Ramos (cell line): ENCODE measurements around the gene NAA38.

Experiments used
- in situ Hi-C: fragments of 300-500 bp; cut with MboI; formaldehyde crosslinking; loops from one replicate; pipeline ENCODE4 v1.14.3; 2022; ENCODE audit warnings: low sequenced_read_pairs; ENCODE audit not compliant: unreplicated experiment

Gene NAA38

GRCh38 chr17:7843536-7844291 is 13.6 kb downstream of the NAA38 start:
- in situ Hi-C loops: loop anchor here (25.0 kb wide), 1 partner anchor 606 kb away; the partner anchor contains the start of genes DVL2, GABARAP and PHF23

- in situ Hi-C loops: loop anchor here (25.0 kb wide), 1 partner anchor 606 kb away; the partner anchor contains the start of genes DVL2, GABARAP and PHF23
Measured at GRCh38 chr17:7843257-7843535, 14.2 kb downstream of the NAA38 start.

- in situ Hi-C loops: loop anchor here (25.0 kb wide), 1 partner anchor 605 kb away; the partner anchor contains the start of genes DVL2, GABARAP and PHF23
Measured at GRCh38 chr17:7842380-7843256, 14.7 kb downstream of the NAA38 start.

GRCh38 chr17:7841915-7842379 is 15.4 kb downstream of the NAA38 start:
- in situ Hi-C loops: loop anchor here (25.0 kb wide), 1 partner anchor 605 kb away; the partner anchor contains the start of genes DVL2, GABARAP and PHF23

- in situ Hi-C loops: loop anchor here (25.0 kb wide), 1 partner anchor 604 kb away; the partner anchor contains the start of genes DVL2, GABARAP and PHF23
Measured at GRCh38 chr17:7841396-7841914, 15.9 kb downstream of the NAA38 start.

- in situ Hi-C loops: loop anchor here (25.0 kb wide), 1 partner anchor 604 kb away; the partner anchor contains the start of genes DVL2, GABARAP and PHF23
Measured at GRCh38 chr17:7840875-7841274, 16.5 kb downstream of the NAA38 start.

GRCh38 chr17:7840441-7840840 is 16.9 kb downstream of the NAA38 start:
- in situ Hi-C loops: loop anchor here (25.0 kb wide), 1 partner anchor 603 kb away; the partner anchor contains the start of genes DVL2, GABARAP and PHF23

GRCh38 chr17:7839876-7840261 is 17.5 kb downstream of the NAA38 start:
- in situ Hi-C loops: loop anchor here (25.0 kb wide), 1 partner anchor 603 kb away; the partner anchor contains the start of genes DVL2, GABARAP and PHF23

GRCh38 chr17:7839190-7839875 is 18.0 kb downstream of the NAA38 start:
- in situ Hi-C loops: loop anchor here (25.0 kb wide), 1 partner anchor 602 kb away; the partner anchor contains the start of genes DVL2, GABARAP and PHF23

GRCh38 chr17:7838090-7839075 is 19.0 kb downstream of the NAA38 start:
- in situ Hi-C loops: loop anchor here (25.0 kb wide), 1 partner anchor 601 kb away; the partner anchor contains the start of genes DVL2, GABARAP and PHF23

- in situ Hi-C loops: loop anchor here (25.0 kb wide), 1 partner anchor 600 kb away; the partner anchor contains the start of genes DVL2, GABARAP and PHF23
Measured at GRCh38 chr17:7837408-7838088, 19.8 kb downstream of the NAA38 start.

GRCh38 chr17:7836596-7837407 is 20.6 kb downstream of the NAA38 start:
- in situ Hi-C loops: loop anchor here (25.0 kb wide), 1 partner anchor 600 kb away; the partner anchor contains the start of genes DVL2, GABARAP and PHF23

GRCh38 chr17:7835814-7836595 is 21.4 kb downstream of the NAA38 start:
- in situ Hi-C loops: loop anchor here (25.0 kb wide), 1 partner anchor 599 kb away; the partner anchor contains the start of genes DVL2, GABARAP and PHF23

- in situ Hi-C loops: loop anchor here (25.0 kb wide), 1 partner anchor 598 kb away; the partner anchor contains the start of genes DVL2, GABARAP and PHF23
Measured at GRCh38 chr17:7834957-7835813, 22.2 kb downstream of the NAA38 start.

- in situ Hi-C loops: loop anchor here (25.0 kb wide), 1 partner anchor 597 kb away; the partner anchor contains the start of genes DVL2, GABARAP and PHF23
Measured at GRCh38 chr17:7834542-7834956, 22.8 kb downstream of the NAA38 start.
